ENCODE measurements around the gene FAM180A.
"Not testable (repeated sequence)": the region's sequence is repeated elsewhere in the genome, so short reads cannot be mapped to it uniquely, and the experiment has no call there.

The FAM180A gene

DNA sequence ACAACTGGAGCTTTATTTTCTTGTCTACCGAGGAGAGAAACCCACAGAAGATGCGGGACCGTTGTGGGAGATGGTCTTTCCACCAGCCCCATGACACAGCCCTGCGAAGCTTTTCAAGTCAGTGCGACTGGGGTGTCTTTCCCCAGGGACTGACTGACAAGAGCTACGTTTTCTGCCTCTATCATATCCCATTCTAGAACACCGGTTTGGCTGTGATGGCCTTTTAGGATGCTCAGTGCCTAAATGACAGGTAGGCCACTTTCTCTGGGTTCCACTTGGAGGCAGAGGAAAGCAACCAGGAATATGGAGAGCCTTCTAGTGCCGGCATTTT lies 37.5 kb downstream of the FAM180A start:
- DNase-seq, result no peak

DNA sequence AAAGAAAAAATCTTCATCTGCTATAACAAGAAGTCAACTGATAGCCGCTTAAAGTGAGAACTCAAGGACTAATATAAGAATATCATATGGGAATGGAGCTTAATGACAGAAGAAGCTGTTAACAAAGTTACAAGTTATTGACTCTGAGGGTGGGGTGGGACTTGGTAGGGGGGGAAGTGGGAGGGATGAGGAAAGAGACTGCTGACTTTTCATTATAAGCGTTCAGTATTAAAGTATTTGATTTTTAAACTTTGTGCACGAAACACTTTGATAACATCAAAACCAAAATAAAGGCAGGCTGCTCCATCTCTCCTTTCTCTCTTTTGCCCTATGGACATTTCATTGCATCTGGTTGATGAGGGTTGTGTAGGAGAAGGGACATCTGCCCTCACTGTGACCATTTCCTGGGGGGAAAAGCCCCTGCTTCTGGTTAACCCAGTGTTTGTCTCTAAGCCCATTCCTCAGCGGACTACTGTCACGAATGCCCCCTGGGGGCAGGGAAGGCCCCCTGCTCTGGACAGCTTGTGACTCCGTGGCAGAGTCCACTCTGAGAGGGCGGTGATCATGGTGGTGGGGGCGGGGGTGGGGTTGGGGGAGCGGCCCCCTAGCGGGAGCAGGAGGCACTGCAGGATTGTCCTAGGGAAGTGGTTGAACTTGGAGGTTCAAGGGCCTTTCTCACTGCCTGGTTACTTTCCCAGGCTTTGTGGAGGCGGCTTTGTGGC lies 38.0 kb downstream of the FAM180A start:
- DNase-seq, result no peak

DNA sequence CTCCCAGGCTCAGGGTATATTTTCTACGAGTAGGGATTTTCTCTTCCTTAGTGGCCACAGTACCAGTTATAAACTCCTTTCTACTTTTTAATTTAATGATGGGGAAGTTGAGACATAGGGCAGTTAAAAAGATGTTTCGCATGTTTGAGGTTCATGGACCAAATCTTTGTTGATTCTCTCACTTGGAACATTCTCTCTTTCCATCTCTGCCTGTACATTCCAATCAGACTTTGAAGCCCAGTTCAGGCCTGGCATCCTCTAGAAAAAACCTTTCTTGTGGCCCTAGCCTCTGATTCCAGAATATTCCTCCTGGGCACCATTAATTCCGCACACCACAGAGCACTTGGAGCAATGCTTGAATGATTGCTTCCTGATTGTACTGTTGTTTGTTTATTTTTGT lies 39.1 kb downstream of the FAM180A start:
- DNase-seq, result no peak

DNA sequence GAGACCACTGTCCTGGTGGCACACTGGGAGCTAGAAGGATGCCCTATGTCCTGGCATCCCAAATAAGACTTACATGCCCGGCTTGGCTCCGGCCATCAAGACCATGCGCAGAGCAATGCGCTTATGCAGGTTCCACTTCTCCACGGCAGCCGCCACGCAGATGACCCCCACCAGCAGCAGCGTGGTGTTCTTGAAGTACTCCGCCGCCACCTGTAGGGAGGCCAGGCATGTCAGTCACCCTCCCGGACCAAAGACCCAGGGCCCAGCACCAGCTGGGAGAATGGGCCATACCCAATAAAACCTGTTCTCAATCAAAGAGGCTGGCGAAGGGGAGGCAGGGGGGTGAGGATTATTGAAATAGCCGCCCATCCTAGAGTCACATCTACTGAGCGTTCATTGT lies 40.6 kb downstream of the FAM180A start:
- no peak for DNase-seq

DNA sequence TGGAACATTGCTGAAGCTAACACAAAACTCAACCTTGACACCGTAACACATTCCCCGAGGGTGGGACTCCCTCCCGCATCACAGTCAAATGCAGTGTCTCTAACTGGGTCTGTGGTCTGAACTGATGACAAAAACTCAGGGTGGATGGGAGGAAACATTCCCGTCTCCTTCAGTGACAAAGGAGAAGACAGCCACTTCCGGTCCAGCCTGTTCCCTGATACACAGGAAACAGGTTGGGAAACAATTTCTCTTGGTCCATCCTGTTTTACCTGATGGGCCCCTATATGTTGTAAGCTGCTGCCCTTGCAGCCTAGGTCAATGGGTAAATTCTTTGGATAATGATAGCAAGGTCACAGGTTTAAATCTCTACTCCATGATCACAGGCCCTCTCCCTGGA lies 41.0 kb downstream of the FAM180A start:
- no peak for DNase-seq

DNA sequence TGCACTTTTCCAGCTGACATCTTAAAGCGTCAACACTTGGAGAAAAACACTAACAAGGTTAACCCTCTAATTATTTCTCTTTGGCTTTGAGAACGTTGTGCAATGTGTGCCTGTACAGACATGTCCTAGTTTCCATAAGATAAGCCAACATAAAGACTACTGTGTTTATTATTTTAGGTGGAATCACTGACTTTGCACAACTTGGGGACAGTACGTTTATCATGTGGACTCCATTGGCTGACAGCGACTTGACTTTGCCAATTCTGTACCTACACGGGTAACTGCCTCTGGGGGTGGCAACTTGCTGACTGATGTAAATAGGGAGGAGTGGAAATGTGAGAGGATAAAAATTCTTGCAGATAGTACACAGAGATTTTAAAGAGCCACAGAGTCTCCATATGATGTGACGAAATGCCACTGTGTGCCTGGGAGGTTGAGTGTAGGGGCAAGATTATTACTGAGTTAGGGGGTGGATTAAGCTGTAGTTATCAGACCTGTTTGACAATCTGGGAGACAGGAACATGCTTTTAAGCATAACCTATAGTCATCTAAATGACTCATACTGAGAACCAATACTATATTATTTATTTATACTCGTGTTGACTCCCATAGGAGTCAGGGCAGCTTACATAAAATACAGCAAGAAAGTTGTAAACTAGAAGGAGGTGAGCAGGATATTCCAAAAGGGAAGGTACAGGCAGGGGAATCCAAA lies 41.6 kb downstream of the FAM180A start:
- DNase-seq, result no peak

DNA sequence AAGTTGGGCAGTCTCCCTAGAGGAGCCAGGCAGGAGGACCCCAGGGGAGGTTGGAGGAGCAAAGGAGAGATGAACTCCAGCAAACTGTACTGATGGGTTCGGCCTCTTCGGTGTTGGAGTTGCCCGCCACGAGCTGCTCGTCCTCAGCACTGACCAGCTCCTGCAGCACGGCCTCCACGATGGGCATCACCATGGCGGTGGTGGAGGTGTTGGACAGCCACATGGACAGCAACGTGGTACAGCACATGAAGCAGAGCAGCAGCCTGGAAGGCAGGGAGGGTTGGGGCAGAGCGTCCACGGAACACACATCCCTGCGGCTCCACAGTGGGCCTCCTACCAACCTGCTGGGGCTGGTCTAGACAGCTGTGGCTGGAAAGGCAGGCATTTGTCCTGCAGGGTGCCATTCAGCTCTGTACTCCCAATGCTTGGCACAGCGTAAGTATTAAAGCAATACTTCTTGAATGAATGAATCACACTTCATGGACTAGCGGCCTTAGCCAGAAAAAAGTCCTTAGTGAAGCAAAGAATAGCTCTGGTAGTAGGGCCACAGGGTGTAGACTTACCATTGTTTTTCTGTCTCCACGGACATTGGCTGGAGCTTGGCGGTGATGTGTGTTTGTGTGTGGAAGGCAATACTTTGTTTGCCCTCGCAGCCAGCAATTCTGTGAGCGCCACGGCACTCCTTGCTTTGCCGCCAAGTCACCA lies 42.4 kb downstream of the FAM180A start:
- no peak for DNase-seq

DNA sequence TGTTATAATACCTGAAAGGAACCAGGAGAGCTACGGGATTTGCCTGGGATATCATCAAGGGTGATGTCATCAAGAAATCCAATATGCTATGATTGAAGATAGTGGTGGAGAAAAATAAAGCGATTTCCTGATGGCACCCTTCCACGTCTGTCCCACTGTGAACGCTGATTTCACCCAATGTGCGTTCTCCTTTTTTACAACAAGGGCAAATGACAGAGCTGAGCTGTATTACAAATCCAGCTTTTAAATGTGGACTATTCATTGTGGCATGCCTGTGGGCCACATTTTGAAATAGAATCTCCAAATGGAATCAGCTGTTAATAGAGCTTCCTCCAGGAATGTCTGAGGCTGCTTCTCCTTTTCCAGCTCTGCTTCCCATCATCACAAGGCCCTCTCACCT lies 43.9 kb downstream of the FAM180A start:
- no peak for DNase-seq

DNA sequence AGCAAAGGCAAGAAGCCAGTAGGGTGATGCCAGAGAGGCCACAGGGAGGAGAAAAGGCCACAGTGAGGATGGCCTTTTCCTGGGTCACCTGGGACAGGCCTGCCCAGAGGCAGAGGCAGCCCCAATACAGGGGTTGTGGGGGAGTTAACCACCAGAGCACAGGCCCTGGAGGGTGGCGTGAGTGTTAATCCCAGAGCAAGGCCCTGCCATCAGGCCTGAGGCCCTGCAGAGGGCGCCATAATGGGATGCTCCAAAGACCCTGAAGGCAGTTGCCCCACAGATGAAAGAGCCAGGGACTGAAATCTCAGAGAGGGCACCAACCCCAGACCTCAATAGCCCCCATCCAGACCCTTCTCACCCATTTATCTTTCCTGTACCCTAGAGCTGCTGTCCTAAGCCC lies 44.5 kb downstream of the FAM180A start:
- no peak for DNase-seq

DNA sequence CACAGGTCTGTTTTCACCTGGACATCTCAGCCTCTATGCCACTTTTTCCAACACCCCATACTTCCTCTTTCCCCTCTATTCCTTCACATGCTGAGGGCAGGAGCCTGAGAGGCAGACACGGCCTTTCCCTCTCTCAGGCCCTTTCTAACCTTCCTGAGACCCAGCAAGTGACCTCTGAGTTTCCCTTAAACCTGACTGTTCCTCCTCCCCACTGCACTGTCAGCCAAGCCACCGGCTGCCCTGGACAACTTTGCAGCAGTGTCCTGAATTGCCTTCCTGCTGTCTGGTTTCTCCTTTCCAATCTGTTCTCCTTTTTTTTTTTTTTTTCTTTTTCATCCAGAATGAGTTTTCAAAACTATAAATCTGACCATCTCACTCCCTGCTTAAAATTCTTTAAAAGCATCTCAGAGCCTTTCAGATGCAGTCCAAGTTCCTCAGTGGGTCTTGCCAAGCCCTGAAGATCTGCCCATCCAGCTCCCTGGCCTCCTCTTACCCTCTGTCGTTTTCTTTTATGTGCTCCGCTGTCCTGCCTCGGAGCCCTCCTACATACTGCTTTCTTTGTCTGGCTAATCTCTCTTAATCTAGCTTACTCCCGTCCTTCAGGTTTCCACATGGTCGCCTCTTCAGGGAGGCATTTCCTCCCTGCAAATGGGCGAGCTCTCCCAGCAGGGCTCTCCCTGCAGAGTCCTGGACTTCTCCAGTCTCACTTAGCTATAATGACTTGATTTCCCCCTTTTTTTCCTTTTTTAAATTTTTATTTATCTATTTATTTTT lies 51.1 kb downstream of the FAM180A start:
- no peak for DNase-seq

DNA sequence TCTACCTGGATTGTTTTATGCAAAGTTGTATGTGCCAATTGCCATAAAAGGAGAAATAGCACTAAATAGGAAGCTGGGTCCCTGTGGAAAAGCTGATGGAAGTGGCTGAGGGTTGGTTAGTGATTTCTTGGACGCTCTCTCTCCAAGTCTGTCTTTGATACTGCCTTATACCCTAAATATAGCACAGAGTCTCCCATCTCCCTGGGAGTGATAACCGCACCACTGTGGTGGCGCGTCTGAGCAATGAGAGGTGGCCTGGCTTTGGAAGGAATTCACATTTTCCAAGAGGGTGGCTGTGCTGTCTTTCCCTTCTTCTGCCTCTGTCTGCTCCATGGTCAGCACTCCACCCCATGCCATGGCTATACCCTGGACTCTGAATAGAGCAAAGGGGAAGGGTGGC lies 55.1 kb downstream of the FAM180A start:
- DNase-seq, result no peak

DNA sequence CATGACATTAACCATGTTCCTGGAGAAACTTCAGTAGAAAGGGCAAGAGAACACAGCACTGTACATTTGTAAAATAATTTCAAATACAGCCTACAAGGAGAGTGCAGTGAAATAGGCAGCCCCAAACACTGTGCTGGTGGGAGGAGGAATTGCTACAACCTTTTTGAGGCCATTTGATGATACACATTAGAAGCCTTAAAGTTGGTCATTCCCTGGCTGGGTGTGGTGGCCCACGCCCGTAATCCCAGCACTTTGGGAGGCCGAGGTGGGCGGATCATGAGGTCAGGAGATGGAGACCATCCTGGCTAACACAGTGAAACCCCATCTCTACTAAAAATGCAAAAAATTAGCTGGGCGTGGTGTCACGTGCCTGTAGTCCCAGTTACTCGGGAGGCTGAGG lies 56.0 kb downstream of the FAM180A start:
- DNase-seq, result not testable (repeated sequence)

DNA sequence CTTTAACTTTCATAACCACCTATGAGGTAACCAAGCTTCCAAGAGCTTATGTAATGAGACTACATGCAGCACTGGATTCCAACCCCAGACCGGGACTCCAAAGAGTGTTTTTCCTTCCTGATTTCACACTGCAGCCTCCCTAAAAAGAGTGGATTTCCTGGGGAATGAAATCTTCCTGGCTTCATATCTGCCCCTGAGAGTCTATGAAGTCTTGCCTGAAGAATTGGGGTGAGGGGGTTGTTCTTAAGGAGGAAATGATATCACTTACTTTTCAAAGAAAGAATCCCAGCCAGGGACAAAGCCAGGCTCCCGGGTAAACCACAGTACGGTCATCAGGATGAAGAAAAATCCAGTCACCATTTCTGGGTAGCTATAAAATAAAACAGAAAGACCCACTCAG lies 56.6 kb downstream of the FAM180A start:
- DNase-seq, result no peak

DNA sequence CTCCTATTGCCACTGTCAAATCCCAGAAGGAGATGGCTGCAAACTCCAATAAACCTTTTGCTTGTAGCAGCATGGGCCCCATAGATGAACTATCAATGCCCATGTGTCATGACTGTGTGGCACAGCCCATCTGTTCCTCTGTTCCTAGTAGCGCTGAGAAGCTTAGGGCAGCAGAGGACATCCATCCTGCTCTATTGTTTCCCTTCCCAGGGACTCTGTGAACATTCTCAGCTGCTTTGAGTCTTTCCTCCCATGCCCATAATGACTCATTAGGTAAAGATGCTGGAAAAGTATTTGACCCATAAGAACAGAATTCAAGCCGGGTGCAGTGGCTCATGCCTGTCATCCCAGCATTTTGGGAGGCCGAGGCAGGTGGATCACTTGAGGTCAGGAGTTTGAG lies 58.0 kb downstream of the FAM180A start:
- DNase-seq, result no peak

DNA sequence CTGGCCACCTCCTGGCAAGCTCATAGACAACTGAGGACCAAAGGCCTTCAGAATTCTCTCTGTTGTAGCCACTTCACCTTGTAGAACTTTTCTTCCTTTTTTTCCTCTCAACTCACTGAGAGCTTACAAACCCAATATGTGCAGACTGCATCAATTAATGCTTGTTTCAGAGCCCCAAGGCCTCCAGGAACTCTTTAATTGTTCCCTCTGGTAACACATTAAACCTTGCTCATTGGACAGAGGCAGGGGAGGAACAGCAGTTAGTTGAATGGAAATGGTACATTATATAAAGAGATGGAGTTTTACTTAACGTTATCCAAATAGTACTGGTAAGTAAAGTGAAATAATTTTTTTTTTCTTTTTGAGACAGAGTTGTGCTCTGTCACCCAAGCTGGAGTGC lies 61.1 kb downstream of the FAM180A start:
- no peak for DNase-seq

DNA sequence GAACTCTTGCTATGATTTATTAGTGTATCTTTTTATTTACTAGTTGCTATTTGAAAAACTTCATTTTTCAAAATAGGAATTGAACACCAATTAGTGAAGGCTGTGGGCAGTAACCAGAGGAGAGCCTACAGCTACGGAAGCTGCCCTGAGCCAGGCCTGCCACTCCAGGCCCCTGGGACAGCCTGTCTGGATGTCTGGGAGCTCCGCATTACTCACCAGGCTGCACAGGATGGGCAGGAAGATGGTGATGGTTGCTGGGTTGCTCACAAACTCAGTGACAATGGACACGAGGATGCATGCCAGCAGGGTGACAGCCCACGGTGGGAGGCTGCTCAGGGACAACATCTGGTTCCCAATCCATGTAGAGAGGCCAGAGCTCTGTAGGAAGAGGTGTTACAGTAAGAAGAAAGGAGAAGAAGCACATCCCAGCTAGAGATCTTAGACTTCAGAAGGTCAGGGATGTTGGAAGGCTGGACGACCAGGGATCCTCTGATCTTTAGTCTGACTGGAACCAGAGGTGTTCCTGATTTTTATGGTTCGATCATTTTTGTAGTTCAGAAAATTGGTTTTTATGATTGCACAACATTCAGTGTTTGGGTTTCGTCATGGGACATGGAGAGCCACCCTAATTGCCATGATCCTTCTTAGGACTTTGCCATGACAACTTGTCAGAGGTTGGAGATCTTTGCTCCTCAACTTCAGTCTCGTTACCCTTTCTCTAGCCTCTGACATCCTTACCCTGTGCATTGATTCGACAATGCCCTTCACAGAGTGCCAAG lies 63.1 kb downstream of the FAM180A start:
- DNase-seq, result no peak

DNA sequence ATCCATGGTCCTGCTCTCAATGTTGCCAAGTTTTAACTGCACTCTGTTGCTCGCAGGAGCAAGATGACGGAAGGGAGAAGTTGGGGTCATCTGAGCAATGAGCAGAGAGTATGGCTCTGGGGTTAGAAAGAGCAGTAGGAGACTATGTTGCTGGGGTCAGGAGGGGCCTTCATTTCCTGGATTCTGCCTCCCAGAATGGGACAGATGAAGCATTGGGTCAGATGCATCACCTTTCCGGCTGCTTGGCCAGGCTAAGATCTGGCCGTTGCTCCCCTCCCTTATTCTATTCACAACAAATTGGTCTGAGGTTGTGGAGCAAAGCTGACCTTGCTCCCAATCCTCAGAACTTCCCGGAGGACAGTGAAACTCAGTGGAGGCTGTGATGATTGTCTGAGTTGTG lies 63.9 kb downstream of the FAM180A start:
- no peak for DNase-seq

DNA sequence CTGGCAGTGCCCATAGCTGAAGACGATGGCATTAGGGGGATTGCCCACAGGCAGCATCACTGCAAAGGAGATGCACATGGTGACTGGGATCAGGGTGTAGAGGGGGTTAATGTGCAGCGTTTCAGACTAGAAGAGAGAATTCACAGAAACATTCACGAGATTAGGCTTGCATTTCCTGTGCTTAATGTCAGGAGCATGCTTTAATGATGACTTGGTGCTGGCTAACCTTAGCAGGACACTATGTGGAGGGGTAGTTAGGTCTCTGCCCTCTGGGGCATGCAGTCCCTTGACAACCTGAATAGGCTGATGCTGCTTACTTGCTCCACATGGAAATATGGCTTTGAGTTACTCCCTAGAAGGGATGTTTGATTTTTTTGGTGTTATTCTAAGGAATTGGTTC lies 64.5 kb downstream of the FAM180A start:
- no peak for DNase-seq

DNA sequence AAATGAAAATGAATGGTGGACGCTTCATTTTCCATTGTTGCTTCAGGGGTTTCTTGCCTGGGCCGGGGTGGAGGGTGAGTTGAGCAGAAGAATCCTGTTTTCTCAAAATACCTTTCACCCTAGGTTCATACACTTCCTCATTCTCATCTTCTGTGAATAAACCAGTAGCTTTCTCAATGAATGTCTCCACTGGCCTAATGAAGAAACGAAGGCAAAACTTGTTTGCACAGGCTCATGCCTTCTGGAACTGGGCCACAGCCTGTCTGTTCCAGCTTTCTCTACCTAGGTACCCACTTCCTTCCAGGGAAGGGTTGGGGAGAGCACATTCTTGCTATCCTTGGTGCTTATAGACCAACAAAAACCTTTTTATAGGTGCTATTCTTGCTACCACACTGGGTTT lies 65.0 kb downstream of the FAM180A start:
- DNase-seq, result no peak

DNA sequence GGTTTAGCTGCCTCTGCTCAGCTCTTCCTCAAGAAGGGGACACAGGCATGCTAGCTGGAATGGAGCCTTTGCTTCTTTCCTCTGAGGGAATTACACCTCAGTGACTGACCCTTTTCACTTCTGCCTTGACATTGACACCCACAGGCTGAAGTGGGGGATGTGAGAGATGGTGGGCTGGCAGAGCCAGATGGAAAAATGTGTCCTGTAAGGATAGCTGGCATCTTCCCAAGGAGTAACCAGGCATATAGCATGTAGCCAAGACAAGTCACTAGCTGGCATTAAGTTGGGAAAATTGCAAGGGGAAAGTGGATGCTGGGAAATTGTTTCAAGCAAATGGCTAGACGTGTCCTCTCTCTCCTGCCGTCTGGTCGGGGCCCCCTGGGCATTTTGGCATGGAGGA lies 66.4 kb downstream of the FAM180A start:
- DNase-seq, result no peak

DNA sequence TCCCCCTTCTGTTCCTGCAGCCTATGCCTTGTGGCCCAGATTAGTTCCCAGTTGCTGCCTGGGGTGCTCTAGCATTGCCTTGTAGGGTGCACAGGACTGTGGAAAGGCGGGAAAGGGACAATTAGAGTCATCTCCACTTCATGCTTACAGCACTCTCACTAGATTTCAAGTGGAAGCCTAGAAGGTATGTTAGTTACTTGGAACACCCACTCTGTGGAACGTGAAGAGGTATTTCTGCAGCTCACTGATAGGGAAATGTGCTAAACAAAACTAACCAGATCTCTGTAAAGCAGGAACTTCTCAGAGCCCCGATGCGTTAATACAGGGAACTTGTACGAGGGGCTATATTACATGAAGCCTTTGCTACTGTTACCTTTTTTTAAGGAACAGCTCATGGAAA lies 66.9 kb downstream of the FAM180A start:
- no peak for DNase-seq

Measured in activated CD8-positive, alpha-beta memory T cell treated with anti-CD3 and anti-CD28 coated beads, Interleukin-2, amount 50 U/mL, for 4 hours (primary cell).